A673 (cell line): ENCODE results near the gene EVI5L.

Source experiments
- EZH2 ChIP-seq: fragments of 200-600 bp; sonication (generic); IDR thresholded peaks from 2 replicates; pipeline ENCODE4 v1.6.1; 2017; ENCODE audit warnings: borderline replicate concordance, low read depth, mild to moderate bottlenecking, mixed read lengths, antibody characterized with exemption, low read length; ENCODE audit not compliant: poor library complexity, severe bottlenecking
- TF ChIP-seq, protein P1 (sequence below): fragments of 300-800, 200-600 bp; sonication (generic); conservative IDR thresholded peaks from 2 replicates; pipeline ENCODE4 v1.5.1; 2017; ENCODE audit warnings: low read depth, mild to moderate bottlenecking, antibody characterized with exemption, low read length, moderate library complexity, mixed read lengths

DNA sequence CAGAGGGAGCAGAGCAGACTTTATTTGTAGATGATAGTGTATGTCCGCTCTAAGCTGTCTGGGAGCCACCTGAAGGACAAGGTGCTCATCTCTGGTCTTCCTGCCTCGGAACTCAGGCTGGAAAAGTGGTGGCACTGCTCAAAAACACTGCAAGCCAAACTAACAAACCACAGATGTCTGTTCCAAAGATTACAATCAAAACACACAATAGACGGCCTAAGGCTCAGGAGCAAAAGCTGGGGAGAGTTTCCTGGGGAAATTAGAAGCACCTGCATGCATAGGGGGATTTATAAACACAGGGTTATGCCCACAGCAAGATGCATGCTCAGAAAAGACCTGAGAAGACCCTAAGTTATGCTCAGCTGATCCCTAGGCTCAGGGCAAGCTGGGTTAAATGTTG, 9.4 kb upstream of the EVI5L start:
- TF ChIP-seq, protein P1, sequence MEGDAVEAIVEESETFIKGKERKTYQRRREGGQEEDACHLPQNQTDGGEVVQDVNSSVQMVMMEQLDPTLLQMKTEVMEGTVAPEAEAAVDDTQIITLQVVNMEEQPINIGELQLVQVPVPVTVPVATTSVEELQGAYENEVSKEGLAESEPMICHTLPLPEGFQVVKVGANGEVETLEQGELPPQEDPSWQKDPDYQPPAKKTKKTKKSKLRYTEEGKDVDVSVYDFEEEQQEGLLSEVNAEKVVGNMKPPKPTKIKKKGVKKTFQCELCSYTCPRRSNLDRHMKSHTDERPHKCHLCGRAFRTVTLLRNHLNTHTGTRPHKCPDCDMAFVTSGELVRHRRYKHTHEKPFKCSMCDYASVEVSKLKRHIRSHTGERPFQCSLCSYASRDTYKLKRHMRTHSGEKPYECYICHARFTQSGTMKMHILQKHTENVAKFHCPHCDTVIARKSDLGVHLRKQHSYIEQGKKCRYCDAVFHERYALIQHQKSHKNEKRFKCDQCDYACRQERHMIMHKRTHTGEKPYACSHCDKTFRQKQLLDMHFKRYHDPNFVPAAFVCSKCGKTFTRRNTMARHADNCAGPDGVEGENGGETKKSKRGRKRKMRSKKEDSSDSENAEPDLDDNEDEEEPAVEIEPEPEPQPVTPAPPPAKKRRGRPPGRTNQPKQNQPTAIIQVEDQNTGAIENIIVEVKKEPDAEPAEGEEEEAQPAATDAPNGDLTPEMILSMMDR: no peak
- TF ChIP-seq EZH2: no peak
